ENCODE measurements around the gene HSCB.

- no peak for TF ChIP-seq GABPA (IDR thresholded peaks at IDR 0.05 in 1 of 2, conservative IDR thresholded peaks at IDR 0.05 in 1 of 2)
- TF ChIP-seq, protein P1, sequence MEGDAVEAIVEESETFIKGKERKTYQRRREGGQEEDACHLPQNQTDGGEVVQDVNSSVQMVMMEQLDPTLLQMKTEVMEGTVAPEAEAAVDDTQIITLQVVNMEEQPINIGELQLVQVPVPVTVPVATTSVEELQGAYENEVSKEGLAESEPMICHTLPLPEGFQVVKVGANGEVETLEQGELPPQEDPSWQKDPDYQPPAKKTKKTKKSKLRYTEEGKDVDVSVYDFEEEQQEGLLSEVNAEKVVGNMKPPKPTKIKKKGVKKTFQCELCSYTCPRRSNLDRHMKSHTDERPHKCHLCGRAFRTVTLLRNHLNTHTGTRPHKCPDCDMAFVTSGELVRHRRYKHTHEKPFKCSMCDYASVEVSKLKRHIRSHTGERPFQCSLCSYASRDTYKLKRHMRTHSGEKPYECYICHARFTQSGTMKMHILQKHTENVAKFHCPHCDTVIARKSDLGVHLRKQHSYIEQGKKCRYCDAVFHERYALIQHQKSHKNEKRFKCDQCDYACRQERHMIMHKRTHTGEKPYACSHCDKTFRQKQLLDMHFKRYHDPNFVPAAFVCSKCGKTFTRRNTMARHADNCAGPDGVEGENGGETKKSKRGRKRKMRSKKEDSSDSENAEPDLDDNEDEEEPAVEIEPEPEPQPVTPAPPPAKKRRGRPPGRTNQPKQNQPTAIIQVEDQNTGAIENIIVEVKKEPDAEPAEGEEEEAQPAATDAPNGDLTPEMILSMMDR (IDR thresholded peaks at IDR 0.05; ENCODE audit: low read depth, low read length, missing input control), result no peak
- no peak for TF ChIP-seq RAD21 (IDR thresholded peaks at IDR 0.05)
These were observed 2.0 kb downstream of the HSCB start for GRCh38 chr22:28743852-28744251.
